HEK293T (cell line): ENCODE results near the gene SMPD4.
"Not testable (repeated sequence)": the region's sequence is repeated elsewhere in the genome, so short reads cannot be mapped to it uniquely, and the experiment has no call there.

Experiments used
- ARNT ChIP-seq: fragments of 450-650 bp; IDR thresholded peaks from 2 replicates; pipeline ENCODE4 v1.6.1; 2017; ENCODE audit warnings: mild to moderate bottlenecking
- BHLHE40 ChIP-seq: fragments of 450-650 bp; IDR thresholded peaks from 2 replicates; pipeline ENCODE4 v1.6.1; 2016; ENCODE audit warnings: mild to moderate bottlenecking, moderate library complexity, borderline replicate concordance
- CTBP1 ChIP-seq: fragments of 450-650 bp; IDR thresholded peaks from 2 replicates; pipeline ENCODE4 v1.6.1; 2016; ENCODE audit warnings: borderline replicate concordance
- ELF4 ChIP-seq: fragments of 450-650 bp; IDR thresholded peaks from 2 replicates; pipeline ENCODE4 v1.6.1; 2017; ENCODE audit warnings: antibody characterized with exemption
- FOXA1 ChIP-seq: fragments of 450-650 bp; IDR thresholded peaks from 2 replicates; pipeline ENCODE4 v1.6.1; 2016; ENCODE audit warnings: mild to moderate bottlenecking
- FOXK2 ChIP-seq: fragments of 450-650 bp; IDR thresholded peaks from 2 replicates; pipeline ENCODE4 v1.6.1; 2016; ENCODE audit warnings: mild to moderate bottlenecking
- FOXM1 ChIP-seq: fragments of 450-650 bp; IDR thresholded peaks from 2 replicates; pipeline ENCODE4 v1.6.1; 2017; ENCODE audit warnings: mild to moderate bottlenecking, borderline replicate concordance
- HDGF ChIP-seq: fragments of 450-650 bp; IDR thresholded peaks from 2 replicates; pipeline ENCODE4 v1.6.1; 2017; ENCODE audit warnings: antibody characterized with exemption, borderline replicate concordance
- PKNOX1 ChIP-seq: fragments of 450-650 bp; IDR thresholded peaks from 2 replicates; pipeline ENCODE4 v1.6.1; 2016
- SP1 ChIP-seq: fragments of 450-650 bp; IDR thresholded peaks from 2 replicates; pipeline ENCODE4 v1.6.1; 2017
- SUZ12 ChIP-seq: fragments of 450-650 bp; IDR thresholded peaks from 2 replicates; pipeline ENCODE4 v1.6.1; 2016; ENCODE audit warnings: mild to moderate bottlenecking
- TARDBP ChIP-seq: fragments of 450-650 bp; IDR thresholded peaks from 2 replicates; pipeline ENCODE4 v1.6.1; 2016
- ZNF384 ChIP-seq: fragments of 450-650 bp; IDR thresholded peaks from 2 replicates; pipeline ENCODE4 v1.6.1; 2016

- not testable (repeated sequence) for TF ChIP-seq HDGF, TARDBP, FOXA1, FOXM1, FOXK2, ZNF384, CTBP1, BHLHE40, SP1, ELF4, SUZ12, PKNOX1, ARNT
These were observed 42.6 kb downstream of the SMPD4 start for GRCh38 chr2:130138841-130139251.
